Amniotic stem cell (primary cell): ENCODE measurements around the gene MSANTD1.

Source experiments
- DNase-seq: peaks from one replicate; lab custom pipeline; 2025; lab: John Stamatoyannopoulos, UW

Gene MSANTD1

DNA sequence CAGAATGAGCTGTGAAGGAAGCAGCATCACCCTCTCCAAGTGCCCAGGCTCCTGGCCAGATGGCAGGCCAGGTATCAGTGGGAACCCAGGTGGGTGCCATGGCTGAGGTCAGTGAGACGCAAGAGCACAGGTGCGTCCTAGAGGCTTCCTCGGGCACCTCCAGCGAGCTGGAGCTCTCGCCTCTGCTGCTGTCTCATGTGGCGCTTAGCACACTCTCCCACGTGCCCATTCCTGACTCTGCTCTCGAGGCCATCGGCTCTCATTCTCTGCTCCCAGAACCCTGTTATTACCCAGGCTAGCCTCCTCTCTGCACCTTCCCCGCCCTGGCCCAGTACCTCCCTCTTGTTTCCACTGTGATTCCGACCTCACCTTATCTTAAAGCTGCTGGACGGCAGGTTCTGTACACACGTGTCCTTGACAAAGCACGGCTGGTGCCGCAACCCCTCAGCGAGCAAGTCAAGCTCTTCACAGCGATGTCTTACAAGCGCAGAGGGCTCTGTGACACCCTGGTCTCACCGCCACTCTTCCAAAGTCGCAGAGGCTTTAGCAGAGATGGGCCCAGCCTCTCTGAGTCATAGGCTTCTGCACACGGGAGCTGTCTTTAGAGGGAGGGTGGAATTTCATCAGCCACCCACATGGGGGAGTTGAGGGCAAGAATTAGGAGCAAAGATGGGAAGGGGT, 15.4 kb upstream of the MSANTD1 start:
- no peak for DNase-seq

- DNase-seq: no peak
Observed at GRCh38 chr4:3234171-3235029, 14.6 kb upstream of the MSANTD1 start.

DNA sequence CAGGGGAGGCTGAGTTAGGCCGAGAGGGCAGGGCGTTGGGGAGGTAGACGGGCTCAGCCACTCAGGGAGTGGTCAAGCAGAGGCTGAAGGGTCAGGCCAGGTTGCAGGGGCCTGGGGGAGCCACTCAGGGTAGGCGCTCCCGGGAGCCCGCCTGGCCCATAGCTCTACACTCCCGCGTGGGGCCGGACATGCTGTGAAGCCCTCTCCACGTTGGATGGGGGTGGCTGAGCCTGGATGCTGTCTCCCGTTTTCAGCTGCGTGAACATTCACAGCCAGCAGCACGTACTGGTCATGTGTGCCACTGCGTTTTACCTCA, 14.0 kb upstream of the MSANTD1 start:
- DNase-seq: no peak

DNA sequence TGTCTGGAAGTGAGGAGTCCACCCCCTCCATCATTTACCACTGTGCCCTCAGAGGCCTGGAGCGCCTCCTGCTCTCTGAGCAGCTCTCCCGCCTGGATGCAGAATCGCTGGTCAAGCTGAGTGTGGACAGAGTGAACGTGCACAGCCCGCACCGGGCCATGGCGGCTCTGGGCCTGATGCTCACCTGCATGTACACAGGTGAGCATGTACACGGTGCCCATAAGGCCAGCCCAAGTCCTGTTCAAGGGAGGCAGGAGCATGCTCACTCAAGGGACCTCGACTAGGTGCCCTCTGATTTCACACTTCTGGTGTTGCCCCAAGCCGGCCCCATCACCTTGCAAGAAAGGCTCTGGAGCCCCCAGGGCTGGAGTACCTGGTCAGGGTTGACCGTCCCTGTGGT, 13.4 kb upstream of the MSANTD1 start:
- DNase-seq: no peak

GRCh38 chr4:3236326-3236878, 12.6 kb upstream of the MSANTD1 start:
- DNase-seq: no peak

GRCh38 chr4:3237266-3237665, 11.7 kb upstream of the MSANTD1 start:
- DNase-seq: no peak

DNA sequence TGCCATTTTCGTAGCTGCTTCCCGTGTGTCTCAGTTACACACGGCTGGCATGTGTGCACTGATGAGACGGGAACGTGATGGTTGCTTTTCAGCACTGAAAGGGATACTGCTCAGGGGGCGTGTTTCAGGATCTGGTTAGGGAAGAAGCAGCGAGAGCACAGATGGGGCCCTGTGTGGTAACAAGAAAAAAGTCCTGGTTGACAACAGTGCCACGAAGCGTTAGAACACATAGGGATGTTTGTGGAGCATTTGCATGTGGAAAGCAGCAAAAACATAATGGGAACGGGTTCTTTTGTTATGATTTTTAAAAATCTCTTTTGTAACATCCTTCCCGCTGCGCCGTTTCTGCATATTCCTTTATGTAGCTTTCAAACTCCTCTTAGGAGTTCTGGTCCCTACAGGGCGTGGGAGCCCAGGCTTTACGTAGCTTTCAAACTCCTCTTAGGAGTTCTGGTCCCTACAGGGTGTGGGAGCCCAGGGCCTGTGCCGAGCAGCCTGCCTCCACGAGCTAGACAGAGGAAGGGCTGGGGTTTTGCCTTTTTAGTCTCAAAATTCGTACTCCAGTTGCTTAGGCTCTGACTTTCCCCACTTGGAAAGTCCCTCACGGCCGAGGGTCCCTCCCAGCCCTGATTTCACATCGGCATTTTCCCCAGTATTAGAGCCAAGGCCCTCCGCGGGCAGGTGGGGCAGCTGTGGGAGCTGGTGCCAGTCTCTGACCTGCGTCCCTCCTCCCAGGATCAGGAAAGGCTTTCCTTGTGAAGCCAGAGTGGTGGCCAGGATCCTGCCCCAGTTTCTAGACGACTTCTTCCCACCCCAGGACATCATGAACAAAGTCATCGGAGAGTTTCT, 11.0 kb upstream of the MSANTD1 start:
- no peak for DNase-seq

DNA sequence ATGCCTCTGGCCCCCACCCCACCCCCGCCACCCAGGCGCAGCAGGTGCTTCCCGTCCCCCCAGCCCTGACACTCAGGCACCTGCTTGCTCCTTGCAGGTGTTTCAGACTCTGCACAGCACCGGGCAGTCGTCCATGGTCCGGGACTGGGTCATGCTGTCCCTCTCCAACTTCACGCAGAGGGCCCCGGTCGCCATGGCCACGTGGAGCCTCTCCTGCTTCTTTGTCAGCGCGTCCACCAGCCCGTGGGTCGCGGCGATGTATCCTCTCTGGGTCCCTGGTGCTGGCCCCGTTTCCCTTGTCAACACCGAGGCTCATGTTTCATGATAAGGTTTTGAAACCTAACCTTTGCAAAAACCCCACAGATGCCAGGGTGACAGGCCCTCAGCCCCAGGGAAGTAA, 10.2 kb upstream of the MSANTD1 start:
- no peak for DNase-seq

- no peak for DNase-seq
Observed at GRCh38 chr4:3239303-3239702, 9.7 kb upstream of the MSANTD1 start.

DNA sequence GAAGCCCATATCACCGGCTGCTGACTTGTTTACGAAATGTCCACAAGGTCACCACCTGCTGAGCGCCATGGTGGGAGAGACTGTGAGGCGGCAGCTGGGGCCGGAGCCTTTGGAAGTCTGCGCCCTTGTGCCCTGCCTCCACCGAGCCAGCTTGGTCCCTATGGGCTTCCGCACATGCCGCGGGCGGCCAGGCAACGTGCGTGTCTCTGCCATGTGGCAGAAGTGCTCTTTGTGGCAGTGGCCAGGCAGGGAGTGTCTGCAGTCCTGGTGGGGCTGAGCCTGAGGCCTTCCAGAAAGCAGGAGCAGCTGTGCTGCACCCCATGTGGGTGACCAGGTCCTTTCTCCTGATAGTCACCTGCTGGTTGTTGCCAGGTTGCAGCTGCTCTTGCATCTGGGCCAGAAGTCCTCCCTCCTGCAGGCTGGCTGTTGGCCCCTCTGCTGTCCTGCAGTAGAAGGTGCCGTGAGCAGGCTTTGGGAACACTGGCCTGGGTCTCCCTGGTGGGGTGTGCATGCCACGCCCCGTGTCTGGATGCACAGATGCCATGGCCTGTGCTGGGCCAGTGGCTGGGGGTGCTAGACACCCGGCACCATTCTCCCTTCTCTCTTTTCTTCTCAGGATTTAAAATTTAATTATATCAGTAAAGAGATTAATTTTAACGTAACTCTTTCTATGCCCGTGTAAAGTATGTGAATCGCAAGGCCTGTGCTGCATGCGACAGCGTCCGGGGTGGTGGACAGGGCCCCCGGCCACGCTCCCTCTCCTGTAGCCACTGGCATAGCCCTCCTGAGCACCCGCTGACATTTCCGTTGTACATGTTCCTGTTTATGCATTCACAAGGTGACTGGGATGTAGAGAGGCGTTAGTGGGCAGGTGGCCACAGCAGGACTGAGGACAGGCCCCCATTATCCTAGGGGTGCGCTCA, 8.7 kb upstream of the MSANTD1 start:
- no peak for DNase-seq

DNA sequence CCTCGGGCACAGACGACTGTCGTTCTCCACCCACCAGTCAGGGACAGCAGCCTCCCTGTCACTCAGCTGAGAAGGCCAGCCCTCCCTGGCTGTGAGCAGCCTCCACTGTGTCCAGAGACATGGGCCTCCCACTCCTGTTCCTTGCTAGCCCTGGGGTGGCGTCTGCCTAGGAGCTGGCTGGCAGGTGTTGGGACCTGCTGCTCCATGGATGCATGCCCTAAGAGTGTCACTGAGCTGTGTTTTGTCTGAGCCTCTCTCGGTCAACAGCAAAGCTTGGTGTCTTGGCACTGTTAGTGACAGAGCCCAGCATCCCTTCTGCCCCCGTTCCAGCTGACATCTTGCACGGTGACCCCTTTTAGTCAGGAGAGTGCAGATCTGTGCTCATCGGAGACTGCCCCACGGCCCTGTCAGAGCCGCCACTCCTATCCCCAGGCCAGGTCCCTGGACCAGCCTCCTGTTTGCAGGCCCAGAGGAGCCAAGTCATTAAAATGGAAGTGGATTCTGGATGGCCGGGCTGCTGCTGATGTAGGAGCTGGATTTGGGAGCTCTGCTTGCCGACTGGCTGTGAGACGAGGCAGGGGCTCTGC, 7.9 kb upstream of the MSANTD1 start:
- DNase-seq: no peak

DNA sequence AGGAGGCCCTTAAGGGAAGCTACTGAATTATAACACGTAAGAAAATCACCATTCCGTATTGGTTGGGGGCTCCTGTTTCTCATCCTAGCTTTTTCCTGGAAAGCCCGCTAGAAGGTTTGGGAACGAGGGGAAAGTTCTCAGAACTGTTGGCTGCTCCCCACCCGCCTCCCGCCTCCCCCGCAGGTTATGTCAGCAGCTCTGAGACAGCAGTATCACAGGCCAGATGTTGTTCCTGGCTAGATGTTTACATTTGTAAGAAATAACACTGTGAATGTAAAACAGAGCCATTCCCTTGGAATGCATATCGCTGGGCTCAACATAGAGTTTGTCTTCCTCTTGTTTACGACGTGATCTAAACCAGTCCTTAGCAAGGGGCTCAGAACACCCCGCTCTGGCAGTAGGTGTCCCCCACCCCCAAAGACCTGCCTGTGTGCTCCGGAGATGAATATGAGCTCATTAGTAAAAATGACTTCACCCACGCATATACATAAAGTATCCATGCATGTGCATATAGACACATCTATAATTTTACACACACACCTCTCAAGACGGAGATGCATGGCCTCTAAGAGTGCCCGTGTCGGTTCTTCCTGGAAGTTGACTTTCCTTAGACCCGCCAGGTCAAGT, 6.9 kb upstream of the MSANTD1 start:
- peak; percentile 11 for DNase-seq

DNA sequence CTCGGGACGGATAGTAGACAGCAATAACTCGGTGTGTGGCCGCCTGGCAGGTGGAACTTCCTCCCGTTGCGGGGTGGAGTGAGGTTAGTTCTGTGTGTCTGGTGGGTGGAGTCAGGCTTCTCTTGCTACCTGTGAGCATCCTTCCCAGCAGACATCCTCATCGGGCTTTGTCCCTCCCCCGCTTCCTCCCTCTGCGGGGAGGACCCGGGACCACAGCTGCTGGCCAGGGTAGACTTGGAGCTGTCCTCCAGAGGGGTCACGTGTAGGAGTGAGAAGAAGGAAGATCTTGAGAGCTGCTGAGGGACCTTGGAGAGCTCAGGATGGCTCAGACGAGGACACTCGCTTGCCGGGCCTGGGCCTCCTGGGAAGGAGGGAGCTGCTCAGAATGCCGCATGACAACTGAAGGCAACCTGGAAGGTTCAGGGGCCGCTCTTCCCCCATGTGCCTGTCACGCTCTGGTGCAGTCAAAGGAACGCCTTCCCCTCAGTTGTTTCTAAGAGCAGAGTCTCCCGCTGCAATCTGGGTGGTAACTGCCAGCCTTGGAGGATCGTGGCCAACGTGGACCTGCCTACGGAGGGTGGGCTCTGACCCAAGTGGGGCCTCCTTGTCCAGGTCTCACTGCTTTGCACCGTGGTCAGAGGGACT, 5.7 kb upstream of the MSANTD1 start:
- DNase-seq: no peak

DNA sequence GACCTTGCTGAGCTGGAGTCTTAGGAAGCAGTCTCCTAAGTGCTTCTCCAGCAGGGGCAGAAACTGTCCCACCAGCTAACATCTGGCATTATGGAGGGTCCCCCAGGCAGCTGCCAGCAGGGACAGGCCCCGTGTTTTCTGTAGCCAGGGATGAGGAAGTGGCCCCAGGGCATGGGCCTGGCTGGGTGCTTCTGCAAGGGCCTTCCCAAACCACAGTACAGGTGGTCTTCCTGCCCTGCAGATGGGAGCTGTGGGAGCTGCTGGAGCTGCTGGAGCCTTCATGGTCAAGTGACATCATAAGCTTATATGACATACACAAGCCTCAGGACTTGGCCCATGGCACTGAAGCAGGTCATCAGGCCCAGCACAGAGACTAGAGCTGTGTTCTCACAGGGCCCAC, 5.0 kb upstream of the MSANTD1 start:
- no peak for DNase-seq

DNA sequence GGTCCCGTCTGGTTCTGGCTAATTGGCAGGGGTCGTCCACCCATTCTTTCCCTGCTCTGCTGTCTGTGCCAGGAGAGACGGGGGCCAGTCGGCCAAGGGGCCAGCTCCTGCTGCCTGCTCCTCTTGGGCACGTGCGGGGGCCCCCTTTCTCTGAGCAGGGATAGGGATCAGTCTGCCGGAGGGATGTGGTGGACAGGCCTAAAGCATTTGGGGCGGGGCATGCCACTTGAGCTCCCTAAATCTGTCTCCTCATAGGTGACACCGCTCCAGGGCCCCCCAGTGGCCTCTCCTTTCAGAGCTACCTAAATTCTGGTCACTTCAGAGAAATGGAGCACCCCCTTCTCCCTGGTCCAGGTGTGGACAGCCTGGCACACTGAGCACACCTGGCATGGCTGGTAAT, 4.2 kb upstream of the MSANTD1 start:
- DNase-seq: no peak

DNA sequence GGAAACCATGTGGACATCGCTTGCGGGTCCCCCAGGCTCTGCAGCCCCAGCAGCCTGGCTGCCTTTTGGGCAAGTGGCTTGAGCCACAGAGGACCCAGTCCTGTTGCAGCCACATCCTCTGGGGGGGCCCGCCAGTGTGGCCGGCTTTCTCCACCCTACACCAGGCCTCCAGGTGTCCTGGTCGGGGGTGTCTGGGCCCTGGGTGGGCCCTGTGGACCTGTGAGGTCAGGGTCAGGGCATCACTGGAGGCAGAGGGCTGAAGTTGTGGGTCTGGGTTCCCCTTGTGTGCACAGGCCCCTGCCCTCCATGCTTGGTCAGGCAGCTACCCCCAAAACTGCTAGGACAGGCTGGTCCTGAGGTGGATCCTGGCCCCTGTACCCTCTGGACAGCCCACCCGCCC, 3.3 kb upstream of the MSANTD1 start:
- no peak for DNase-seq

- DNase-seq: no peak
Observed at GRCh38 chr4:3246458-3247398, 2.2 kb upstream of the MSANTD1 start.

DNA sequence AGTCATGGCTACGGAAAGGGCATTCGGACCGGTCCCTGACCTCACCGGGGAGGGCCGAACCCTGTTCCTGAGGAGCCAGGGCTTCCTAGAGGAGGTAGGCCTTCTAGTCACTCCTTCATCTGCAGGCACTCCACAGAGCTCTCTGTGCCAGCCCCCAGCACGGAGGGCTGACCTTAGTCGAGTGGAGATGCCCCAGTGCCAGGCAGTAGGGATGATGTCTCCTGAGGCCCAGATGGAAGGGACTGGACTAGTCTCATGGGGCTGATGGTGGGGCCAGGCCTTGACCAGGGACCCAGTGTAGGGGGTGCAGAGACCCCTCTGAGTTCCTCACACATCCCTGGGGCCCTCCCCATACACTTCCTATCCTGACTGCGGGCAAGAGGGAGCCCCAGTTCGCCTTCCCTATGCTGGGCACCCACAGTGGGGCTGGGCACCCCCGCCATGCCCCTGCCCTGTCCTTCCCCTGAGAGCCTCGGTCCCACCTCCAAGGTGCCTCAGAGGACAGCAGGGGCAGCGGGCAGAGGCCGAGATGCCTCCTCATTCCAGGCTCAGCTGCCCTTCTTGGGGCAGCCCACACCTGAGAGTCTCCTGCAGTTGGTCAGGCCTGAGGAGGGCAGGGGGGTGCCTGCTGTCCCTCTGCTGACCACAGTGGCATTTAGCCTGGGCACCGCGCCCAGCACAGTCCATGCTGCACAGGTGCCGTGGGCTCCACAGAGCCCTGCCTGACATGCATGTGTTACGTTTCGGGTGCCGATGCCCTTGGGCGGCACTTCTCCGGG, 1.4 kb upstream of the MSANTD1 start:
- DNase-seq: no peak
